ENCODE measurements around the gene SRSF1.

DNA sequence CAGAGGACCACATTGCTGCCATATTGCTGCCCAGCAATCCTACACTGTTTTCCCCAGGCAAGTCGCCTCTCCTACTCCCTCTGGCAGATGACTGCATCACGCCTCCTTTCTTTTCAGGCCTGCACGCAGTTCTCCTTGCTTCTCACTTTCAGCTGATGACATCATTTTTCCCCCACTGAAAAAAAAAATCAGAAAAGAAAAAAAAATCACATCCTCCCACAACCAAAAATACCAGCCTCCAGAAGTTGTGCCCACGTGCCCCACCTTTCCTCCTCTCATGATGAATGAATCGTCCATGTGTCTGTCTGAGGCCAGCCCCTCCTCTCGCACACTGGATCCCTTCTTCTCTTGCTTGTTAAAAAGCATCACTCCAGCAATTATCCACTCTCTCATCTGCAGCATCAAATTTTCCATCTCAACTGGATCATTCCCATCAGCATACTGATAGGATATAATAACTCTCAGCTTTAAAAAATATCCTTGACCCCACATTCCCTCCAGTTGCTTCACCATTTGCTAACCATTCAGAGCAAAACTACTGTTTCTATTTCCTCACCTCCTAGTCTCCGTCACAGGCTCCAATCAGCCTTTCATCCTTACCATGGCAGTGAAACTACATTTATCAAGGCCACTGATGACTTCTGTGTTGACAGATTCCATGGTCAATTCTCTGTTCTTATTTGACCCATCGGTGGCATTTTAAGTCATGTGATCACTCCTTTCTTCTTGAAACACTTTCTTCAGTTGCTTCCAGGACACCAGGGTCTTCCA is 46.1 kb upstream of the SRSF1 start:
- TF ChIP-seq CTCF (IDR thresholded peaks at IDR 0.05) (no peak), POLR2A (IDR thresholded peaks at IDR 0.05; ENCODE audit: low read depth) (no peak), POLR2AphosphoS5 (IDR thresholded peaks at IDR 0.05) (no peak)

Data from esophagus muscularis mucosa (tissue), 3 donors.